Peyer's patch (tissue), 4 donors: ENCODE measurements around the gene EWSR1.

Source experiments
- POLR2A ChIP-seq, 2 donors: fragments of 450-650 bp; IDR thresholded peaks; one replicate each; pipeline ENCODE4 v1.5.1; 2017; ENCODE audit warnings: antibody characterized with exemption in 2 of 2, mild to moderate bottlenecking in 2 of 2, moderate library complexity in 2 of 2
- TF ChIP-seq, protein P1 (sequence below), 6 experiments: fragments of 450-650 bp in 4 of 6; fragments of 200-600 bp in 2 of 6; sonication (generic) in 1 of 6; IDR thresholded peaks; one replicate each; pipeline ENCODE4 v1.5.1; 2017 to 2019; ENCODE audit warnings: antibody characterized with exemption in 6 of 6, mild to moderate bottlenecking in 3 of 6, moderate library complexity in 1 of 6

DNA sequence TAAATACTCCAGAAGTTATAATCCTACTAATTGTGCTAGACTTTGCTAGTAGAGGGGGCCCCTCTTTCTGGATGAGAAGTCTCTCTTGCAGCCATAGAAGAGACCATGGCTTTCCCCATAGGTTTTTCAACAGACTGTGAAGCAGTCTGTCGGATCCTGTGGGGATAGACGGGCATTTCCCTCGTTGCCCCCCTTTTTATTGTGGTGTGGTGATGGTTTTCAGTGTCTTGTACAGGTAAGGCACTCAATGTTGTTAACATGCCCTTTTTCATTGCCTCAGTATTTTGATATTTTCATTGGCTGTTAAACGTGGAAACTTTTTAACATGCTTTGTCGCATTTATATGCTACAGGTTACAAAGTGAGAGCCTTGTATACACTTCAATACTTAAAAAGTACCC lies 22.0 kb downstream of the EWSR1 start:
- TF ChIP-seq POLR2A (IDR thresholded peaks at IDR 0.05), result no peak
- TF ChIP-seq, protein P1, sequence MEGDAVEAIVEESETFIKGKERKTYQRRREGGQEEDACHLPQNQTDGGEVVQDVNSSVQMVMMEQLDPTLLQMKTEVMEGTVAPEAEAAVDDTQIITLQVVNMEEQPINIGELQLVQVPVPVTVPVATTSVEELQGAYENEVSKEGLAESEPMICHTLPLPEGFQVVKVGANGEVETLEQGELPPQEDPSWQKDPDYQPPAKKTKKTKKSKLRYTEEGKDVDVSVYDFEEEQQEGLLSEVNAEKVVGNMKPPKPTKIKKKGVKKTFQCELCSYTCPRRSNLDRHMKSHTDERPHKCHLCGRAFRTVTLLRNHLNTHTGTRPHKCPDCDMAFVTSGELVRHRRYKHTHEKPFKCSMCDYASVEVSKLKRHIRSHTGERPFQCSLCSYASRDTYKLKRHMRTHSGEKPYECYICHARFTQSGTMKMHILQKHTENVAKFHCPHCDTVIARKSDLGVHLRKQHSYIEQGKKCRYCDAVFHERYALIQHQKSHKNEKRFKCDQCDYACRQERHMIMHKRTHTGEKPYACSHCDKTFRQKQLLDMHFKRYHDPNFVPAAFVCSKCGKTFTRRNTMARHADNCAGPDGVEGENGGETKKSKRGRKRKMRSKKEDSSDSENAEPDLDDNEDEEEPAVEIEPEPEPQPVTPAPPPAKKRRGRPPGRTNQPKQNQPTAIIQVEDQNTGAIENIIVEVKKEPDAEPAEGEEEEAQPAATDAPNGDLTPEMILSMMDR (IDR thresholded peaks at IDR 0.05), result no peak
